ENCODE results near the gene ARHGEF26.

Gene ARHGEF26

DNA sequence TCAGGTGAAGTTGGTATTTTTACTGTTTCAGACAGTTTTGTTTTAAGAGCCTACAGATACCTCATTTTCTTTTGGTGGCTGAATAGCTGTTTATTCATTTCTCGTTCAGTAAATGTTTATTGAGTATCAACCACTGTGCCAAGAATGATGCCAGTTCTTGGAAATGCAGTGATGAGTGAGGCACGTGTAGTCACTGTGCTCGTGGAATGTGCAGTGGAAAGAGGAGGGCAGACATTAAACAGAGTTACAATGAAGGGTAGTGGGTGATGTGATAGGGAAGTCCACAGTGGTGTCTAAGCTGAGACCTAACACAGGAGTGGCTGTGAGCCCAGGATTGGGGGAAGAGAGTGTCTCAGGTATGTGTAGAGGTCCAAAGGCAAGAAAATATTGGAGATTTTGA is 73.7 kb downstream of the ARHGEF26 start:
- no peak for DNase-seq (ENCODE audit: low read depth)
- no peak overlapping the region for H3K4me3 ChIP-seq (replicated peaks; ENCODE audit: low read depth, low read length)
- TF ChIP-seq, protein P1, sequence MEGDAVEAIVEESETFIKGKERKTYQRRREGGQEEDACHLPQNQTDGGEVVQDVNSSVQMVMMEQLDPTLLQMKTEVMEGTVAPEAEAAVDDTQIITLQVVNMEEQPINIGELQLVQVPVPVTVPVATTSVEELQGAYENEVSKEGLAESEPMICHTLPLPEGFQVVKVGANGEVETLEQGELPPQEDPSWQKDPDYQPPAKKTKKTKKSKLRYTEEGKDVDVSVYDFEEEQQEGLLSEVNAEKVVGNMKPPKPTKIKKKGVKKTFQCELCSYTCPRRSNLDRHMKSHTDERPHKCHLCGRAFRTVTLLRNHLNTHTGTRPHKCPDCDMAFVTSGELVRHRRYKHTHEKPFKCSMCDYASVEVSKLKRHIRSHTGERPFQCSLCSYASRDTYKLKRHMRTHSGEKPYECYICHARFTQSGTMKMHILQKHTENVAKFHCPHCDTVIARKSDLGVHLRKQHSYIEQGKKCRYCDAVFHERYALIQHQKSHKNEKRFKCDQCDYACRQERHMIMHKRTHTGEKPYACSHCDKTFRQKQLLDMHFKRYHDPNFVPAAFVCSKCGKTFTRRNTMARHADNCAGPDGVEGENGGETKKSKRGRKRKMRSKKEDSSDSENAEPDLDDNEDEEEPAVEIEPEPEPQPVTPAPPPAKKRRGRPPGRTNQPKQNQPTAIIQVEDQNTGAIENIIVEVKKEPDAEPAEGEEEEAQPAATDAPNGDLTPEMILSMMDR (IDR thresholded peaks at IDR 0.05; ENCODE audit: low read length, missing control alignments), result no peak

DNA sequence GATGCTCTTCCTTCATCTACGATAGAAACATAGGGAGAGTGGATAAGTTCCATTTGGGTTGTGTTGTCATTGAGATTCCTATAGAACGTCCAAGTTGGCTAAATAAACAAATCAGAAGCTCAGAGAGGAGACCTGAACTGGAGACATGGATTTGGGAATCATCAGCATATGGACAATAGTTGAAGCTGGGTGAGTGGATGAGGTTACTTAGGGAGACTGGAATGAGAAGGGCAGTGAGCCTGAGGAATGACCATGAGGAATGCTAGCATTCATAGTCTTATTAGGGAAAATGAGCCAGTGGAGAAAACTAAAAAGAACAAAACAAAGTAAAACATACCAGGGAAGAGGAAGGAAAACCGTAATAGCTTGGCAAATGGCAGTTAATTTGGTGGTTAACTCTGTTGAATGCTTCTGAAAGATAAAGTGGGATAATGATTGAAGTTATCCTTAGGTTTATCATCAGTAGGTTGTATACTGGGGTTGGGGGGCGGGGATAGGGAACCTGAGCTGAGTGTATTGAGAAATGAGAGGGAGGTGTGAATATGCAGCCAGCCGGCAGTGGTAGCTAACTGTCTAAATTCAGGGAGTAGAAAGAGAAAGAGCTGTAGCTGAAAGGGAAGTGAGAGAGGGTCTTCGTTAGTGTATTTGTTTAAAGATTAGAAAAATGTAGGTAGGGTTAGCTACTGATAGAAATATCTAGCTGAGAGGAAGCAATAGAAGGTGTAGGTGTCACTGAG is 74.6 kb downstream of the ARHGEF26 start:
- TF ChIP-seq, protein P1 (IDR thresholded peaks at IDR 0.05; ENCODE audit: low read length, missing control alignments), result no peak
- no peak for DNase-seq (ENCODE audit: low read depth)
- no peak overlapping the region for H3K4me3 ChIP-seq (replicated peaks; ENCODE audit: low read depth, low read length)

DNA sequence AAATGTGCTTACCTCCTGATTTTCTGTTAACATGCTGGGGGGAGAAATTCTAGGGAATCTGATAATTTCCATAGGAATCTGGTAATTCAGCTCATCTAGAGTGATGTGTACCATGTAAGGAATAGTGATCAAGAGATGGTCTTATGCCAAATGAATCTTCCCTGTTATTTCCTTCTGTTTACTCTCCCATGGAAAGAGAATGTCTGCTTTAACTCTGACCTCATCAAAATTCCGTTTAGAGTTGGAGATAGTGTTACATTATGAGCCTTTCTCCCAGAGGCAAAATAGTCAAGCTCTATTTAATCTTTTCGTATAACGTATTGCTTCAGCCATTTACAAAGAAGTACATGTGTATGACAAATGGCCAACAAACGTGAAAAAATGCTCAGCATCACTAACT is 76.6 kb downstream of the ARHGEF26 start:
- no peak for DNase-seq (ENCODE audit: low read depth)
- TF ChIP-seq, protein P1 (IDR thresholded peaks at IDR 0.05; ENCODE audit: low read length, missing control alignments), result no peak
- no peak overlapping the region for H3K4me3 ChIP-seq (replicated peaks; ENCODE audit: low read depth, low read length)

DNA sequence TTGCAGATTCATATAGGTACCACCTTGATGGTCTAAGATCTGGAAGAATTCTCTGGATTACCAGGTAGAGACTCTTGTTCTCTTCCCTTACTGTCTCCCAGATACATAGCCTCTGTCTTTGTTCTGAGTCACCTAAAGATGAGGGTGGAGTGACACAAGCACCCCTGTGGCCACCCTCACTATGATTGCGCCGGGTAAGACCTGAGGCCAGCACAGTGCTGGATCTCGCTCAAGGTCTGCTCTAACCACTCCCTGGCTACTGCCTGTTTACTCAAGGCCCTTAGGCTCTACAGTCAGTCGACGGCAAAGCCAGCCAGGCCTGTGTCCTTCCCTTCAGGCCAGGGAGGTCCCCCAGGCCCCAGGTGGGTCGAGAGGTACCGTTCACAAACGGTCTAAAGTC is 88.3 kb downstream of the ARHGEF26 start:
- TF ChIP-seq, protein P1 (IDR thresholded peaks at IDR 0.05; ENCODE audit: low read length, missing control alignments), result no peak
- DNase-seq (ENCODE audit: low read depth), result no peak

DNA sequence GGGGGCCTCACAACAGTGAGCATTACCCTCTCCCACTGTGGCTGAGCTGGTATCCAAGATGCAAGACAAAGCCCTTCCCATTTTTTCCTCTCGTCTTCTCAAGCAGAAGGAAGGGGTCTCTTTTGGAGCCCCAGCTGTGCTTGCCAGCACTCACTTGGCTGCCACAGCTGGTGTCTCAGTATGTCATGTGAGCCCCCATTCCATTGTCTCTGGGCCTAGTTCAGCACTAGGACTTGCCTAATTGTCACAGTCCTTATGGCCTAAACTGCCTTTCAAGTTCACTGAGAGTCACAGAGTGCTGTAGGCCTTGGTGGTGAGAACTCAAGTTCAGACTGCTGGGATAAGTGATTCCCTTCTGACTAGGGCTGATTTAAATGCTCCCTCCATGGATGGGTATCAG is 89.8 kb downstream of the ARHGEF26 start:
- no peak overlapping the region for H3K4me3 ChIP-seq (replicated peaks; ENCODE audit: low read depth, low read length)
- TF ChIP-seq, protein P1 (IDR thresholded peaks at IDR 0.05; ENCODE audit: low read length, missing control alignments), result no peak
- no peak for DNase-seq (ENCODE audit: low read depth)

More for the DNA sequence above, 88.3 kb downstream of the ARHGEF26 start:
- H3K4me3 ChIP-seq (replicated peaks; ENCODE audit: low read depth, low read length), result no peak overlapping the region

DNA sequence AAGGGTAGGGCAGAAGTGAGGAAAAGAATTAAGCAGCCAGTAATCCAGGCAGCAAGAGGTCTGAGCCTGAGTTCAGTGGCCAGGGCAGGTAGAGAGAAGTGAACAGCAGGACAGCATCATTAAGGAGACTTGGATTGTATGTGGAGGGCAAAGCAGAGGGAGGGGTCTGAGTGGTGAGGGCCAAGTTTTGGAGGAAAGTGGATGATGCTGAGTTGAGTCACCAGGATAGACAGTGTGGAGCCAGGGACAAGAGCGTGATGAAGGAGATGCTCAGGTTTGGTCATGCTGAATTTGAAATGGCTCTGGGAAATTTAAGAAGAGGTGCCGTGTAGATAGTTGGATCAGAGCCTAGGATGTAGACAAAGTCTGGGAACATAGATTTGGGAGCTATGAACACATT is 93.1 kb downstream of the ARHGEF26 start:
- DNase-seq (ENCODE audit: low read depth), result no peak
- TF ChIP-seq, protein P1 (IDR thresholded peaks at IDR 0.05; ENCODE audit: low read length, missing control alignments), result no peak
- H3K4me3 ChIP-seq (replicated peaks; ENCODE audit: low read depth, low read length), result no peak overlapping the region

DNA sequence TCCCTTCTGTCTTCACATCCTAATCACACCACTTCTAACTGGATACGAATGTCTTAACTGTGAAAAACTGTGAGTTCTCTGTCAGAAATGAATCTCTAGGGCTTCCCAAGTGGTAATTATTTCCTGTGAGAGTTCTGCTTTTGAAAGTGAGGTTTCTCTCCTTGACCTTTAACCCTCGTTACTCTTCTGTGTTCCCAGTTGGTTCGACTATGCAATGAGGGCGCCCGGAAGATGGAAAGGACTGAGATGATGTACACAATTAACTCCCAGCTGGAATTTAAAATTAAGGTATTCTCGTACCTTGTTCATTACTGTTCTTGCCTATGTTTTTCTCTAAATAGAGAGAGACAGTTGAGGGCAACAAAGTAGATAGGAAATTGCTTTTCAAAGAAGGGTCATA is 96.5 kb downstream of the ARHGEF26 start:
- H3K4me3 ChIP-seq (replicated peaks; ENCODE audit: low read depth, low read length), result no peak overlapping the region
- no peak for DNase-seq (ENCODE audit: low read depth)
- TF ChIP-seq, protein P1 (IDR thresholded peaks at IDR 0.05; ENCODE audit: low read length, missing control alignments), result no peak
